Measurements from ENCODE around the gene RPL3. TPM values are rescaled to one million over a fixed set of nuclear protein-coding genes. Genes with fewer than 3 reads are reported as not detected.

The RPL3 gene
- polyA plus RNA-seq, 1 donor from 2014 or later: 1,527 TPM

GRCh38 chr22:39277142-39277607 is 42.2 kb downstream of the RPL3 start:
- no peak overlapping the region for H3K27ac ChIP-seq (ENCODE audit: low read length)
- no peaks in the 10 kb centered on the region for H3K36me3 ChIP-seq (ENCODE audit: insufficient read depth, low read length)
- no peaks in the 10 kb centered on the region for H3K9me2 ChIP-seq (ENCODE audit: insufficient read depth, low read length)
- no peaks in the 10 kb centered on the region for H3K79me2 ChIP-seq (replicated peaks; ENCODE audit: insufficient read depth, low read length)
- no peaks in the 10 kb centered on the region for H3K9me3 ChIP-seq (ENCODE audit: low read length)
- H3K27me3 ChIP-seq (ENCODE audit: insufficient read depth, low read depth, low read length): no peaks in the 10 kb centered on the region
- no peak overlapping the region for H3K9ac ChIP-seq (ENCODE audit: low read length)
- TF ChIP-seq POLR2AphosphoS5 (IDR thresholded peaks at IDR 0.05) (no peak), RAD21 (conservative IDR thresholded peaks at IDR 0.05) (no peak), EP300 (conservative IDR thresholded peaks at IDR 0.05; ENCODE audit: poor library complexity, severe bottlenecking) (no peak), TAF1 (IDR thresholded peaks at IDR 0.05; ENCODE audit: low read depth) (no peak), REST (IDR thresholded peaks at IDR 0.05; ENCODE audit: borderline replicate concordance) (no peak), MXI1 (conservative IDR thresholded peaks at IDR 0.05; ENCODE audit: poor library complexity, severe bottlenecking) (no peak), EZH2 (IDR thresholded peaks at IDR 0.05; ENCODE audit: borderline replicate concordance, insufficient read depth, low read length, poor library complexity, severe bottlenecking) (no peak), SMC3 (conservative IDR thresholded peaks at IDR 0.05; ENCODE audit: poor library complexity) (no peak)
- TF ChIP-seq, protein P1, sequence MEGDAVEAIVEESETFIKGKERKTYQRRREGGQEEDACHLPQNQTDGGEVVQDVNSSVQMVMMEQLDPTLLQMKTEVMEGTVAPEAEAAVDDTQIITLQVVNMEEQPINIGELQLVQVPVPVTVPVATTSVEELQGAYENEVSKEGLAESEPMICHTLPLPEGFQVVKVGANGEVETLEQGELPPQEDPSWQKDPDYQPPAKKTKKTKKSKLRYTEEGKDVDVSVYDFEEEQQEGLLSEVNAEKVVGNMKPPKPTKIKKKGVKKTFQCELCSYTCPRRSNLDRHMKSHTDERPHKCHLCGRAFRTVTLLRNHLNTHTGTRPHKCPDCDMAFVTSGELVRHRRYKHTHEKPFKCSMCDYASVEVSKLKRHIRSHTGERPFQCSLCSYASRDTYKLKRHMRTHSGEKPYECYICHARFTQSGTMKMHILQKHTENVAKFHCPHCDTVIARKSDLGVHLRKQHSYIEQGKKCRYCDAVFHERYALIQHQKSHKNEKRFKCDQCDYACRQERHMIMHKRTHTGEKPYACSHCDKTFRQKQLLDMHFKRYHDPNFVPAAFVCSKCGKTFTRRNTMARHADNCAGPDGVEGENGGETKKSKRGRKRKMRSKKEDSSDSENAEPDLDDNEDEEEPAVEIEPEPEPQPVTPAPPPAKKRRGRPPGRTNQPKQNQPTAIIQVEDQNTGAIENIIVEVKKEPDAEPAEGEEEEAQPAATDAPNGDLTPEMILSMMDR (IDR thresholded peaks at IDR 0.05; ENCODE audit: poor library complexity, severe bottlenecking): no peak
- H3K4me2 ChIP-seq (ENCODE audit: low read length): no peak overlapping the region
- no peaks in the 10 kb centered on the region for H3F3A ChIP-seq (ENCODE audit: insufficient read depth, low read length, poor library complexity, severe bottlenecking)
- no peak overlapping the region for H3K4me3 ChIP-seq (ENCODE audit: low read length)
- no peaks in the 10 kb centered on the region for H4K20me1 ChIP-seq (ENCODE audit: insufficient read depth)
- no peak overlapping the region for H2AFZ ChIP-seq (ENCODE audit: low read depth, low read length)

GRCh38 chr22:39276440-39277141 is 42.8 kb downstream of the RPL3 start:
- TF ChIP-seq EZH2 (IDR thresholded peaks at IDR 0.05; ENCODE audit: borderline replicate concordance, insufficient read depth, low read length, poor library complexity, severe bottlenecking) (no peak), SMC3 (conservative IDR thresholded peaks at IDR 0.05; ENCODE audit: poor library complexity) (no peak), REST (IDR thresholded peaks at IDR 0.05; ENCODE audit: borderline replicate concordance) (no peak), MXI1 (conservative IDR thresholded peaks at IDR 0.05; ENCODE audit: poor library complexity, severe bottlenecking) (no peak), POLR2AphosphoS5 (IDR thresholded peaks at IDR 0.05) (no peak), RAD21 (conservative IDR thresholded peaks at IDR 0.05) (no peak), EP300 (conservative IDR thresholded peaks at IDR 0.05; ENCODE audit: poor library complexity, severe bottlenecking) (no peak), TAF1 (IDR thresholded peaks at IDR 0.05; ENCODE audit: low read depth) (no peak)
- TF ChIP-seq, protein P1 (IDR thresholded peaks at IDR 0.05; ENCODE audit: poor library complexity, severe bottlenecking): no peak
- no peaks in the 10 kb centered on the region for H3K27me3 ChIP-seq (ENCODE audit: insufficient read depth, low read depth, low read length)

More at GRCh38 chr22:39276440-39277141, 42.8 kb downstream of the RPL3 start:
- H4K20me1 ChIP-seq (ENCODE audit: insufficient read depth): no peaks in the 10 kb centered on the region
- H3K4me3 ChIP-seq (ENCODE audit: low read length): no peak overlapping the region
- no peaks in the 10 kb centered on the region for H3K9me2 ChIP-seq (ENCODE audit: insufficient read depth, low read length)
- H3K36me3 ChIP-seq (ENCODE audit: insufficient read depth, low read length): no peaks in the 10 kb centered on the region
- H3K79me2 ChIP-seq (replicated peaks; ENCODE audit: insufficient read depth, low read length): no peaks in the 10 kb centered on the region
- no peak overlapping the region for H3K27ac ChIP-seq (ENCODE audit: low read length)
- H3F3A ChIP-seq (ENCODE audit: insufficient read depth, low read length, poor library complexity, severe bottlenecking): no peaks in the 10 kb centered on the region
- H2AFZ ChIP-seq (ENCODE audit: low read depth, low read length): no peak overlapping the region
- no peak overlapping the region for H3K9ac ChIP-seq (ENCODE audit: low read length)
- no peak overlapping the region for H3K4me2 ChIP-seq (ENCODE audit: low read length)
- H3K9me3 ChIP-seq (ENCODE audit: low read length): no peaks in the 10 kb centered on the region
